Kidney capillary endothelial cell (primary cell): Measurements from ENCODE around the gene CD163L1.
"Not testable (repeated sequence)": the region's sequence is repeated elsewhere in the genome, so short reads cannot be mapped to it uniquely, and the experiment has no call there.

Source experiments
- DNase-seq: peaks from one replicate; pipeline ENCODE4 v3.0.0-alpha.2; 2018; ENCODE audit warnings: low spot score

CD163L1 gene

GRCh38 chr12:7403466-7403865, 40.5 kb downstream of the CD163L1 start:
- DNase-seq, result no peak

- no peak for DNase-seq
Measured at GRCh38 chr12:7399089-7399488, 44.9 kb downstream of the CD163L1 start.

- no peak for DNase-seq
Measured at GRCh38 chr12:7396418-7396817, 47.5 kb downstream of the CD163L1 start.

GRCh38 chr12:7395950-7396349, 48.0 kb downstream of the CD163L1 start:
- peak; percentile 44 for DNase-seq

GRCh38 chr12:7387289-7387688, 56.7 kb downstream of the CD163L1 start:
- no peak for DNase-seq

- DNase-seq, result no peak
Measured at GRCh38 chr12:7383157-7383556, 60.8 kb downstream of the CD163L1 start.

- no peak for DNase-seq
Measured at GRCh38 chr12:7376196-7376595, 67.8 kb downstream of the CD163L1 start.

- no peak for DNase-seq
Measured at GRCh38 chr12:7375145-7375543, 68.8 kb downstream of the CD163L1 start.

GRCh38 chr12:7374423-7375144, 69.4 kb downstream of the CD163L1 start:
- peak; percentile 55 for DNase-seq

- no peak for DNase-seq
Measured at GRCh38 chr12:7373226-7373625, 70.7 kb downstream of the CD163L1 start.

- DNase-seq, result peak; percentile 62
Measured at GRCh38 chr12:7369274-7369729, 74.7 kb downstream of the CD163L1 start.

- DNase-seq, result no peak
Measured at GRCh38 chr12:7362734-7363133, 81.2 kb downstream of the CD163L1 start.

- DNase-seq, result no peak
Measured at GRCh38 chr12:7361265-7361664, 82.7 kb downstream of the CD163L1 start.

GRCh38 chr12:7354529-7354928, 89.4 kb downstream of the CD163L1 start:
- no peak for DNase-seq

- DNase-seq, result no peak
Measured at GRCh38 chr12:7352661-7353060, 91.3 kb downstream of the CD163L1 start.

- no peak for DNase-seq
Measured at GRCh38 chr12:7351177-7351576, 92.8 kb downstream of the CD163L1 start.

- DNase-seq, result no peak
Measured at GRCh38 chr12:7349418-7349817, 94.5 kb downstream of the CD163L1 start.

- DNase-seq, result no peak
Measured at GRCh38 chr12:7346551-7347225, 97.3 kb downstream of the CD163L1 start.

- DNase-seq, result no peak
Measured at GRCh38 chr12:7344833-7345606, 98.9 kb downstream of the CD163L1 start.

- no peak for DNase-seq
Measured at GRCh38 chr12:7339675-7340074, 104.3 kb downstream of the CD163L1 start.

- not testable (repeated sequence) for DNase-seq
Measured at GRCh38 chr12:7337790-7338189, 106.2 kb downstream of the CD163L1 start.

GRCh38 chr12:7327918-7328317, 116.0 kb downstream of the CD163L1 start:
- no peak for DNase-seq

- DNase-seq, result no peak
Measured at GRCh38 chr12:7324176-7324575, 119.8 kb downstream of the CD163L1 start.
